ENCODE results near the gene GRM7.
A peak's percentile ranks its signal among the peaks of the same experiment; 100 is the strongest.

Gene GRM7

DNA sequence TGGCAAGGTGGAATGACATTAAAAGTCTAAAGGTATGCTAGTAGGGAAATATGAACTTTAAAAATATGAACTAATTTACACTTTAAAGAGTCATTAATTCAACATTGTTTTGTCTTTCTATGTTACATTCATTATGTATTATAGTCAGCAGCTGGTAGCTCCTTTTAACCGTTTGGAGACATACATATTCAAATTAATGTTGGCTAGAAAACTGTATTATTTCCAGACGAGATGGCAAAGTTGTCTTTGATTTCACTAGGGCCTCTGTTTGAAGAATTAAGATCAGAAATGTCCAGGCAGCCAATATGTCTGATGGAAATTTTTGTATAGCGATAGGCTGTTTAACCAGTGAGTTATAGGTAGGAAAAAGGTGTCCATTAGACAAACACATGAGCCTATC is 817.6 kb downstream of the GRM7 start:
- no peak overlapping the region for H3K4me3 ChIP-seq (ENCODE audit: low read depth, low read length)
- TF ChIP-seq, protein P1, sequence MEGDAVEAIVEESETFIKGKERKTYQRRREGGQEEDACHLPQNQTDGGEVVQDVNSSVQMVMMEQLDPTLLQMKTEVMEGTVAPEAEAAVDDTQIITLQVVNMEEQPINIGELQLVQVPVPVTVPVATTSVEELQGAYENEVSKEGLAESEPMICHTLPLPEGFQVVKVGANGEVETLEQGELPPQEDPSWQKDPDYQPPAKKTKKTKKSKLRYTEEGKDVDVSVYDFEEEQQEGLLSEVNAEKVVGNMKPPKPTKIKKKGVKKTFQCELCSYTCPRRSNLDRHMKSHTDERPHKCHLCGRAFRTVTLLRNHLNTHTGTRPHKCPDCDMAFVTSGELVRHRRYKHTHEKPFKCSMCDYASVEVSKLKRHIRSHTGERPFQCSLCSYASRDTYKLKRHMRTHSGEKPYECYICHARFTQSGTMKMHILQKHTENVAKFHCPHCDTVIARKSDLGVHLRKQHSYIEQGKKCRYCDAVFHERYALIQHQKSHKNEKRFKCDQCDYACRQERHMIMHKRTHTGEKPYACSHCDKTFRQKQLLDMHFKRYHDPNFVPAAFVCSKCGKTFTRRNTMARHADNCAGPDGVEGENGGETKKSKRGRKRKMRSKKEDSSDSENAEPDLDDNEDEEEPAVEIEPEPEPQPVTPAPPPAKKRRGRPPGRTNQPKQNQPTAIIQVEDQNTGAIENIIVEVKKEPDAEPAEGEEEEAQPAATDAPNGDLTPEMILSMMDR (IDR thresholded peaks at IDR 0.05; ENCODE audit: low read depth, low read length, missing control alignments): no peak
- in situ Hi-C loops (cut with HindIII; ENCODE audit: low sequenced_read_pairs): no loop called here
- DNase-seq (ENCODE audit: low read depth): no peak

DNA sequence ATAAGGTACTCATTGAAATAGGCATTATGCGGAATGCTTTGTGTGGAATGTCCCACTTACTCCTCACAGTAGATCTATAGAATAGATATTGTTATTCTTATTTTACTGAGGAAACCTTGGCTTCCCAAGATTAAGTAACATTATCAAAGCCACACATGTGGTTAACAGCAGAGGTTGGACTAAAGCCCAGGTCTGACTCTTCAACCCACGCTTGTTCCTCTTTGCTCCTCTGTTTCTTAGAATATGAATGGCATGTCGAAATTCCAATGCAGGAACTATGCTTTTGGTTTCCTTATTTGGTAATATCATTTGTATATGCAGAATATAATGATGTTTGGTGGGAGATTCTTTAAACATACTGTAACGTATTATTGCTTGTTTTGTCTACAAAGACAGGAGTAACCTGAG is 821.9 kb downstream of the GRM7 start:
- in situ Hi-C loops (cut with HindIII; ENCODE audit: low sequenced_read_pairs): no loop called here
- H3K4me3 ChIP-seq (ENCODE audit: low read depth, low read length): no peak overlapping the region
- peak; percentile 99 for DNase-seq (ENCODE audit: low read depth)
- TF ChIP-seq, protein P1 (IDR thresholded peaks at IDR 0.05; ENCODE audit: low read depth, low read length, missing control alignments): no peak

DNA sequence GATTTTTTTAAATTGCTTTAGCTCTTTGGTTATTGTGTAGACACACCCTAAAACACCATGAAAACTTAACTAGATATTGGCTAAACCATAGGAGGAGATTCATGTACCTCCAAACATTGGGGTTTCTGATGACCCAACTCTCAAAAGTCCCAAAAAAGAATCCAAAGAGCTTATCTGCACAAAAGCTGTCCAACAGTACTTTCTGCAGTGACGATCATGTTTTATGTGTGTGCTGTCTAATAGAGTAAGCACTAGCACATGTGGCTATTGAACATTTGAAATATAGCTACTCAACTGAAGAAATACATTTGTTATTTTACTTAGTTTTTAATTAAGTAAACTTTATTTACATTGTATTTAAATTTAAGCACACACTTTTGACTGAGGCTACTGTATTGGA is 822.5 kb downstream of the GRM7 start:
- DNase-seq (ENCODE audit: low read depth): no peak
- in situ Hi-C loops (cut with HindIII; ENCODE audit: low sequenced_read_pairs): no loop called here
- TF ChIP-seq, protein P1 (IDR thresholded peaks at IDR 0.05; ENCODE audit: low read depth, low read length, missing control alignments): no peak
- H3K4me3 ChIP-seq (ENCODE audit: low read depth, low read length): no peak overlapping the region

DNA sequence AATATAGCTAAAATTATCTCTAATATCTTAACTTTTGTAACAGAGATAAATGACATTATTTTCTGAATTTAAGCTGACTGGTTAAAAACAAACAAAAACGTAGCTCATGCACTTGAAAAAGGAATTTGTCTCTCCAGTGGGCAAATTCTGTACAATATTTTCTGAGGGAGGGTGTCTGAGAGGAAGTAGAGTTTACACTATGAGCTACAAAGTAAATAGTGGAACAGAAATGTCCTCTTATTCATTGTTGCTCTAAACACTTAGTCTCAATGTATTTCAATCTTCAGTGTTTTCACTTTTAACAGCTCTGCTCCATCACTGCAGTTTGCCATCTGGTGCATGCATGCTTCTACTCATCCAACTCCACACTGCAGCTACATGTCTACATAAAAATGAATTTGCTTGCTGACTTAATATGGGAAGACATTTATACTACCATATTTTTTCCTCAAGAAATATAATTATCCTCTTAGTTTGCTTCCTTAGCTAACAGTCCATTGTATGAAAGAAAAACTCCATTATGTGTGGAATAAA is 823.3 kb downstream of the GRM7 start:
- no peak for DNase-seq (ENCODE audit: low read depth)
- TF ChIP-seq, protein P1 (IDR thresholded peaks at IDR 0.05; ENCODE audit: low read depth, low read length, missing control alignments): no peak
- no peak overlapping the region for H3K4me3 ChIP-seq (ENCODE audit: low read depth, low read length)
- in situ Hi-C loops (cut with HindIII; ENCODE audit: low sequenced_read_pairs): no loop called here

DNA sequence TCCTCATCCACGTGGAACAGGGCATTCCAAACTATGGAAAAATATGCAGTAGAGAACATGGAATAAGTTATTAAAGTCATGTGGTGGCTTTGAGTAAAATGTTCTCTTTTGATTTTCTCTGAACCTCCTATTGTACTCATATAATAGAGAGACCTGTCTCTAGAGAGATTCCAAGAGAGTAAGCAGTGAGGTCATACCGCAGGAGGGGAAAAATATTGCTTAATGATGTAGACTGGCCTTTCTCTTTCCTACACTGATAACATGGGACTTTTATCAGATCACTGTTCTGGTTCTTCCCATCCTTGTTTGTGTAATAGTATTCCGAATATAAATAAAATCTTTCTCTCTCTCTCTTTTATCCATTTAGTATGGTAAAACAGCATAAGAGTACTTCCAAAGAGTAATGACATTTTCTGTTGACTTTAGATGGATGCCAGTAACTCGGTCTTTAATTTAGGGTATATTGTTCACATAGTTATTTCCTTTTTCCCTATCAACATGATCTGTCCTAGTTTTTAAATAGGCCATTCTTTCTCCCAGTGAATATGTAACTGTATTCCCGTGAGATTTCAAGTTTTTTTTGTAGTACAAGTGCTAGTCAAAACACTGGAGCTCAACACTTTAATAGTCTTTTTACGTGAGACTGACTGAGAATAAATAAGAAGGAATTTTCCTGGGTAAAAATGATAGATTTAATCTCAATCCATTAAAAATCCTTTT is 826.7 kb downstream of the GRM7 start:
- TF ChIP-seq, protein P1 (IDR thresholded peaks at IDR 0.05; ENCODE audit: low read depth, low read length, missing control alignments): no peak
- H3K4me3 ChIP-seq (ENCODE audit: low read depth, low read length): no peak overlapping the region
- in situ Hi-C loops (cut with HindIII; ENCODE audit: low sequenced_read_pairs): no loop called here
- DNase-seq (ENCODE audit: low read depth): no peak

DNA sequence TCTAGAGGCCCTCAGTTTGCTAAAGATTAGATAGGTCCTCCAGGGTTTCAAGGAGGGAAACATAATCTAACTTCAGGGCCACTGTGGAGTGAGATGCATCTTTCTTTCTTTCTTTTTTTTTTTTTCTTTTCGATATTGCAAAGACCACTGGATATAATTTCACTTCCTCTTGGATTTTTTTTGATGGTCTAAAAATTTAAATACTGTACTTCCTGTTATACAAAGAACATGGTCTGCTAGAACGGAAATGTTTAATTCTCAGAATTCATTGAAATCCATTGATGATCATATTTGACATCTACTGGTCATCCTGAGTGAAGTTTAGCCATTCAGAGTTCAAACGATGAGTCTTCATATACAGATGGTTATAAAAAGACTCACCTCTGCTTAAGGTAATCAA is 832.0 kb downstream of the GRM7 start:
- in situ Hi-C loops (cut with HindIII; ENCODE audit: low sequenced_read_pairs): no loop called here
- TF ChIP-seq, protein P1 (IDR thresholded peaks at IDR 0.05; ENCODE audit: low read depth, low read length, missing control alignments): no peak
- no peak overlapping the region for H3K4me3 ChIP-seq (ENCODE audit: low read depth, low read length)
- no peak for DNase-seq (ENCODE audit: low read depth)
